NCI-H128 (cell line): ENCODE measurements around the gene GTF2H2C.
"Not testable (repeated sequence)": the region's sequence is repeated elsewhere in the genome, so short reads cannot be mapped to it uniquely, and the experiment has no call there.

ENCODE experiments used
- DNase-seq: peaks from one replicate; lab custom pipeline; 2025; ENCODE audit not compliant: unreplicated experiment; lab: John Stamatoyannopoulos, UW

Gene GTF2H2C

GRCh38 chr5:69559908-69560330 lies at the start of gene GTF2H2C:
Gene GTF2H2C, plus strand, starts transcription at chr5:69560191. Its CDS starts 4,942 bp downstream, at chr5:69565133.
- DNase-seq = not testable (repeated sequence)

- DNase-seq = no peak
Observed at GRCh38 chr5:69510694-69511093, 49.3 kb upstream of the GTF2H2C start.

GRCh38 chr5:69512740-69513260 lies 47.2 kb upstream of the GTF2H2C start:
- DNase-seq = no peak

GRCh38 chr5:69515570-69515969 lies 44.4 kb upstream of the GTF2H2C start:
- not testable (repeated sequence) for DNase-seq

- DNase-seq = no peak
Observed at GRCh38 chr5:69516769-69517168, 43.2 kb upstream of the GTF2H2C start.

GRCh38 chr5:69517763-69518212 lies 42.2 kb upstream of the GTF2H2C start:
- peak; percentile 13 for DNase-seq

- DNase-seq = no peak
Observed at GRCh38 chr5:69519285-69519684, 40.7 kb upstream of the GTF2H2C start.

- no peak for DNase-seq
Observed at GRCh38 chr5:69522035-69522434, 38.0 kb upstream of the GTF2H2C start.

GRCh38 chr5:69525490-69525889 lies 34.5 kb upstream of the GTF2H2C start:
- DNase-seq = no peak

GRCh38 chr5:69526660-69527059 lies 33.3 kb upstream of the GTF2H2C start:
- no peak for DNase-seq

- no peak for DNase-seq
Observed at GRCh38 chr5:69527128-69527770, 32.7 kb upstream of the GTF2H2C start.

GRCh38 chr5:69528035-69528434 lies 32.0 kb upstream of the GTF2H2C start:
- no peak for DNase-seq

- no peak for DNase-seq
Observed at GRCh38 chr5:69528609-69529008, 31.4 kb upstream of the GTF2H2C start.

- no peak for DNase-seq
Observed at GRCh38 chr5:69530561-69531405, 29.2 kb upstream of the GTF2H2C start.

GRCh38 chr5:69531406-69531801 lies 28.6 kb upstream of the GTF2H2C start:
- no peak for DNase-seq

- DNase-seq = not testable (repeated sequence)
Observed at GRCh38 chr5:69537911-69538310, 22.1 kb upstream of the GTF2H2C start.

GRCh38 chr5:69538735-69539134 lies 21.3 kb upstream of the GTF2H2C start:
- not testable (repeated sequence) for DNase-seq

- not testable (repeated sequence) for DNase-seq
Observed at GRCh38 chr5:69541347-69541746, 18.6 kb upstream of the GTF2H2C start.

- DNase-seq = not testable (repeated sequence)
Observed at GRCh38 chr5:69542838-69543618, 17.0 kb upstream of the GTF2H2C start.

- not testable (repeated sequence) for DNase-seq
Observed at GRCh38 chr5:69544602-69545001, 15.4 kb upstream of the GTF2H2C start.
